Measurements from ENCODE around the gene CDK14. TPM values are rescaled to one million over a fixed set of nuclear protein-coding genes. Genes with fewer than 3 reads are reported as not detected.

CDK14 gene
- total RNA-seq, 1 experiment from 2014 or later: 57.9 TPM

GRCh38 chr7:90891529-90891928 lies 295.4 kb downstream of the CDK14 start (continued):
- TF ChIP-seq ATF6 (CRISPR knock-in tag; IDR thresholded peaks at IDR 0.05) (no peak), CREB1 (CRISPR knock-in tag; IDR thresholded peaks at IDR 0.05) (no peak), ZNF281 (CRISPR knock-in tag; IDR thresholded peaks at IDR 0.05) (no peak), TP53 (CRISPR knock-in tag; IDR thresholded peaks at IDR 0.05) (no peak), CBFB (CRISPR knock-in tag; IDR thresholded peaks at IDR 0.05; ENCODE audit: low read depth) (no peak), FOXP4 (CRISPR knock-in tag; IDR thresholded peaks at IDR 0.05) (no peak)

GRCh38 chr7:90892213-90892612 lies 296.1 kb downstream of the CDK14 start:
- DNase-seq (ENCODE audit: low spot score): no peak
- H3K4me3 Mint-ChIP-seq: no peak overlapping the region
- no peak for ATAC-seq
- ChIA-PET POLR2A (no interaction called here), CTCF (no interaction called here)
- no peaks in the 10 kb centered on the region for H3K27me3 Mint-ChIP-seq (ENCODE audit: low read depth)
- H3K9me3 Mint-ChIP-seq: no peaks in the 10 kb centered on the region
- H3K27ac Mint-ChIP-seq: peak overlapping the region; percentile 20
- H3K4me1 Mint-ChIP-seq: peaks cover 20% of the 10 kb centered on the region
- no peaks in the 10 kb centered on the region for H3K36me3 Mint-ChIP-seq
- no peak for TF ChIP-seq STAT6 (CRISPR knock-in tag; conservative IDR thresholded peaks at IDR 0.05; ENCODE audit: low read depth)
- no peak for TF ChIP-seq IRF2 (CRISPR knock-in tag; IDR thresholded peaks at IDR 0.05; ENCODE audit: borderline replicate concordance, low read depth)
- no peak for TF ChIP-seq HMGA2 (CRISPR knock-in tag; IDR thresholded peaks at IDR 0.05)
- no peak for TF ChIP-seq SMAD4 (CRISPR knock-in tag; IDR thresholded peaks at IDR 0.05)
- TF ChIP-seq USF1 (CRISPR knock-in tag; IDR thresholded peaks at IDR 0.05): no peak
- TF ChIP-seq NR2C2 (CRISPR knock-in tag; IDR thresholded peaks at IDR 0.05): no peak
- TF ChIP-seq E2F5 (CRISPR knock-in tag; IDR thresholded peaks at IDR 0.05): no peak
- TF ChIP-seq MYBL2 (CRISPR knock-in tag; IDR thresholded peaks at IDR 0.05): no peak
- no peak for TF ChIP-seq ZNF121 (CRISPR knock-in tag; IDR thresholded peaks at IDR 0.05)
- TF ChIP-seq TP53 (CRISPR knock-in tag; IDR thresholded peaks at IDR 0.05): no peak
- TF ChIP-seq NFATC4 (CRISPR knock-in tag; IDR thresholded peaks at IDR 0.05): no peak
- no peak for TF ChIP-seq ATF1 (CRISPR knock-in tag; IDR thresholded peaks at IDR 0.05)
- no peak for TF ChIP-seq MAX (CRISPR knock-in tag; IDR thresholded peaks at IDR 0.05)
